IMR-90 (cell line): ENCODE results near the gene FGF4. TPM values are rescaled to one million over a fixed set of nuclear protein-coding genes. Genes with fewer than 3 reads are reported as not detected.

ENCODE experiments used
- ATAC-seq: fragments of 200-7000 bp; cut with Tn5 transposase; 2 replicates; pipeline ENCODE4 v1.9.1; 2020; ENCODE audit warnings: low read depth, mild to moderate bottlenecking, moderate library complexity
- BruUV-seq: library from RNA; stranded (reverse); fragments of 400-500 nt; replicated peaks from 2 replicates; lab custom pipeline; 2021; lab: Mats Ljungman, UMichigan
- CTCF ChIA-PET: fragments of 300-600 bp; formaldehyde crosslinking; extraction: SDS; loops from one replicate; lab custom pipeline; 2021; ENCODE audit warnings: antibody characterized with exemption; lab: Yijun Ruan, JAX
- POLR2A ChIA-PET: fragments of 300-600 bp; sonication (Branson Sonifier 250); formaldehyde crosslinking; loops from one replicate; lab custom pipeline; 2022; ENCODE audit warnings: antibody characterized with exemption; ENCODE audit not compliant: unreplicated experiment; lab: Charles Lee
- DNase-seq: peaks from one replicate; pipeline ENCODE4 v3.0.0; 2013
- H2AFZ ChIP-seq: replicated peaks from 2 replicates; pipeline ENCODE3; 2013; ENCODE audit warnings: low read length, mild to moderate bottlenecking; ENCODE audit not compliant: poor library complexity
- H2AK5ac ChIP-seq: 2 replicates; pipeline ENCODE4 v1.6.1; 2013; ENCODE audit warnings: low read depth, low read length, inconsistent platforms
- H2AK9ac ChIP-seq: replicated peaks from 2 replicates; pipeline ENCODE3; 2013; ENCODE audit warnings: mild to moderate bottlenecking, low read depth, low read length, moderate library complexity; ENCODE audit not compliant: poor library complexity
- H2BK120ac ChIP-seq: 2 replicates; pipeline ENCODE4 v1.6.1; 2013; ENCODE audit warnings: low read depth, low read length, inconsistent platforms
- H2BK15ac ChIP-seq: 3 replicates; pipeline ENCODE4 v1.6.1; 2013; ENCODE audit warnings: low read depth, low read length, inconsistent platforms
- H2BK20ac ChIP-seq: 2 replicates; pipeline ENCODE4 v1.6.1; 2013; ENCODE audit warnings: low read depth, mild to moderate bottlenecking, inconsistent platforms, low read length, moderate library complexity
- H2BK5ac ChIP-seq: 2 replicates; pipeline ENCODE4 v1.6.1; 2013; ENCODE audit warnings: mild to moderate bottlenecking, low read depth, low read length, inconsistent platforms; ENCODE audit not compliant: poor library complexity, severe bottlenecking
- H3K14ac ChIP-seq: replicated peaks from 2 replicates; pipeline ENCODE4 v1.6.1; 2013; ENCODE audit warnings: low read depth, low read length, inconsistent platforms
- H3K18ac ChIP-seq: 2 replicates; pipeline ENCODE4 v1.6.1; 2013; ENCODE audit warnings: low read depth, low read length, control low read depth
- H3K23ac ChIP-seq: 2 replicates; pipeline ENCODE4 v1.6.1; 2013; ENCODE audit warnings: low read depth, low read length, inconsistent platforms
- H3K27ac ChIP-seq: 2 replicates; pipeline ENCODE4 v1.5.1; 2013; ENCODE audit warnings: mild to moderate bottlenecking, control low read depth, low read length; ENCODE audit not compliant: insufficient read depth
- H3K27me3 ChIP-seq: 2 replicates; pipeline ENCODE4 v1.6.1; 2013; ENCODE audit warnings: low read length; ENCODE audit not compliant: control insufficient read depth, insufficient read depth
- H3K36me3 ChIP-seq: 2 replicates; pipeline ENCODE4 v1.6.1; 2013; ENCODE audit warnings: low read length, mixed read lengths; ENCODE audit not compliant: control insufficient read depth, insufficient read depth
- H3K4ac ChIP-seq: 2 replicates; pipeline ENCODE4 v1.6.1; 2013; ENCODE audit warnings: low read depth, low read length, inconsistent platforms
- H3K4me1 ChIP-seq: 2 replicates; pipeline ENCODE4 v1.6.1; 2013; ENCODE audit warnings: low read length, mixed read lengths; ENCODE audit not compliant: control insufficient read depth, insufficient read depth
- H3K4me2 ChIP-seq: 2 replicates; pipeline ENCODE4 v1.6.1; 2013; ENCODE audit warnings: low read depth, mild to moderate bottlenecking, control low read depth, low read length, moderate library complexity
- H3K4me3 ChIP-seq: 2 replicates; pipeline ENCODE4 v1.5.1; 2013; ENCODE audit warnings: low read depth, mild to moderate bottlenecking, control low read depth, low read length, moderate library complexity; ENCODE audit not compliant: insufficient read depth
- H3K56ac ChIP-seq: 2 replicates; pipeline ENCODE4 v1.6.1; 2013; ENCODE audit warnings: low read length, inconsistent platforms; ENCODE audit not compliant: insufficient read depth; ENCODE audit errors: extremely low read depth
- H3K79me1 ChIP-seq, 2 experiments: 2 replicates each; pipeline ENCODE4 v1.6.1; 2013; ENCODE audit warnings: low read length in 2 of 2, inconsistent platforms in 1 of 2, low read depth in 1 of 2
- H3K9ac ChIP-seq: 2 replicates; pipeline ENCODE4 v1.6.1; 2013; ENCODE audit warnings: low read depth, low read length, control low read depth
- H3K9me1 ChIP-seq: 2 replicates; pipeline ENCODE4 v1.6.1; 2013; ENCODE audit warnings: low read length, inconsistent platforms; ENCODE audit not compliant: insufficient read depth
- H3K9me3 ChIP-seq: 2 replicates; pipeline ENCODE4 v1.6.1; 2013; ENCODE audit warnings: low read length; ENCODE audit not compliant: control insufficient read depth, insufficient read depth
- H4K20me1 ChIP-seq: 2 replicates; pipeline ENCODE4 v1.6.1; 2013; ENCODE audit warnings: low read length, inconsistent platforms; ENCODE audit not compliant: insufficient read depth
- H4K5ac ChIP-seq: 2 replicates; pipeline ENCODE4 v1.6.1; 2013; ENCODE audit warnings: mild to moderate bottlenecking, low read depth, low read length, control low read depth
- H4K8ac ChIP-seq, 2 experiments: 2 replicates each; pipeline ENCODE4 v1.6.1; 2013; ENCODE audit warnings: low read depth in 2 of 2, low read length in 2 of 2, control low read depth in 1 of 2, inconsistent platforms in 1 of 2
- H4K91ac ChIP-seq: 2 replicates; pipeline ENCODE4 v1.6.1; 2013; ENCODE audit warnings: low read depth, low read length, inconsistent platforms; ENCODE audit not compliant: insufficient read depth
- BHLHE40 ChIP-seq: fragments of 150-350 bp; IDR thresholded peaks from 2 replicates; pipeline ENCODE4 v1.6.1; 2016; ENCODE audit warnings: mild to moderate bottlenecking, low read depth, low read length
- CEBPB ChIP-seq: IDR thresholded peaks from 2 replicates; pipeline ENCODE4 v1.6.1; 2012; ENCODE audit warnings: low read depth, low read length, improper control_type of control experiment
- CHD1 ChIP-seq: IDR thresholded peaks from 2 replicates; pipeline ENCODE4 v1.6.1; 2012; ENCODE audit warnings: low read depth, low read length, improper control_type of control experiment
- MAFK ChIP-seq: IDR thresholded peaks from 2 replicates; pipeline ENCODE4 v1.6.1; 2012; ENCODE audit warnings: low read depth, low read length, improper control_type of control experiment
- MAZ ChIP-seq: IDR thresholded peaks from 2 replicates; pipeline ENCODE4 v1.6.1; 2012; ENCODE audit warnings: low read depth, mild to moderate bottlenecking, low read length, improper control_type of control experiment, moderate library complexity, borderline replicate concordance
- MXI1 ChIP-seq: IDR thresholded peaks from 2 replicates; pipeline ENCODE4 v1.6.1; 2012; ENCODE audit warnings: low read depth, mild to moderate bottlenecking, low read length, moderate library complexity, borderline replicate concordance
- NFE2L2 ChIP-seq: fragments of 150-350 bp; IDR thresholded peaks from 2 replicates; pipeline ENCODE4 v1.6.1; 2016; ENCODE audit warnings: low read depth, mild to moderate bottlenecking, low read length
- POLR2A ChIP-seq: IDR thresholded peaks from 2 replicates; pipeline ENCODE4 v1.6.1; 2012; ENCODE audit warnings: mild to moderate bottlenecking, low read depth, low read length
- RAD21 ChIP-seq: IDR thresholded peaks from 2 replicates; pipeline ENCODE4 v1.6.1; 2012; ENCODE audit warnings: low read length, improper control_type of control experiment
- RCOR1 ChIP-seq: IDR thresholded peaks from 2 replicates; pipeline ENCODE4 v1.6.1; 2012; ENCODE audit warnings: mild to moderate bottlenecking, low read length, improper control_type of control experiment; ENCODE audit not compliant: insufficient replicate concordance
- RFX5 ChIP-seq: IDR thresholded peaks from 2 replicates; pipeline ENCODE4 v1.8.0; 2012; ENCODE audit warnings: low read depth, mild to moderate bottlenecking, low read length, moderate library complexity
- SMC3 ChIP-seq: fragments of 150-350 bp; IDR thresholded peaks from 2 replicates; pipeline ENCODE4 v1.6.1; 2016; ENCODE audit warnings: low read depth, mild to moderate bottlenecking, antibody characterized with exemption, low read length, moderate library complexity
- WGBS, 2 experiments: methylation state at CpG; one replicate each; pipeline versions ENCODE4 v1.1.5 to v1.1.7; 2013; ENCODE audit warnings: missing lambda C conversion rate in 2 of 2; ENCODE audit not compliant: insufficient read length in 1 of 2; ENCODE audit errors: extremely low coverage in 2 of 2; 5-methylcytosine and 5-hydroxymethylcytosine counted together
- dilution Hi-C: fragments of 300-500 bp; cut with HindIII; formaldehyde crosslinking; loops from one replicate; pipeline ENCODE4 v1.14.3; 2018; ENCODE audit warnings: low sequenced_read_pairs; ENCODE audit not compliant: unreplicated experiment
- in situ Hi-C: fragments of 300-500 bp; cut with MboI; formaldehyde crosslinking; loops from 3 replicates; pipeline ENCODE4 v1.14.3; 2019; ENCODE audit warnings: low sequenced_read_pairs, inconsistent platforms, mixed read lengths
- intact Hi-C: fragments of 100-400 bp; cut with micrococcal nuclease; formaldehyde crosslinking; loops from 2 replicates; pipeline ENCODE4 v1.10.0; 2022
- polyA plus RNA-seq, 3 experiments: library from polyadenylated mRNA; depleted of rRNA; stranded (reverse); fragments of >200 nt; gene quantifications; 2 replicates each; pipeline ENCODE4 v1.2.3, GENCODE V29; 2012; ENCODE audit warnings: low replicate concordance in 1 of 3
- total RNA-seq: library from RNA; depleted of rRNA; stranded (reverse); fragments of >200 nt; gene quantifications from 2 replicates; pipeline ENCODE4 v1.2.3, GENCODE V29; 2012
- TF ChIP-seq, protein P1 (sequence below): conservative IDR thresholded peaks from 2 replicates; pipeline ENCODE4 v1.5.1; 2012; ENCODE audit warnings: mild to moderate bottlenecking, low read depth, low read length, improper control_type of control experiment
- TF ChIP-seq, protein P2 (sequence below): fragments of 150-350 bp; IDR thresholded peaks from 2 replicates; pipeline ENCODE4 v1.6.1; 2017; ENCODE audit warnings: mild to moderate bottlenecking, antibody characterized with exemption, low read length, low read depth
- TF ChIP-seq, protein P3 (sequence below): fragments of 150-350 bp; IDR thresholded peaks from 2 replicates; pipeline ENCODE4 v1.6.1; 2016; ENCODE audit warnings: low read depth, mild to moderate bottlenecking, low read length, moderate library complexity, borderline replicate concordance

The FGF4 gene
- total and polyA plus RNA-seq, 2 of the 4 experiments (the other 2 are of a cell fraction): not detected

DNA sequence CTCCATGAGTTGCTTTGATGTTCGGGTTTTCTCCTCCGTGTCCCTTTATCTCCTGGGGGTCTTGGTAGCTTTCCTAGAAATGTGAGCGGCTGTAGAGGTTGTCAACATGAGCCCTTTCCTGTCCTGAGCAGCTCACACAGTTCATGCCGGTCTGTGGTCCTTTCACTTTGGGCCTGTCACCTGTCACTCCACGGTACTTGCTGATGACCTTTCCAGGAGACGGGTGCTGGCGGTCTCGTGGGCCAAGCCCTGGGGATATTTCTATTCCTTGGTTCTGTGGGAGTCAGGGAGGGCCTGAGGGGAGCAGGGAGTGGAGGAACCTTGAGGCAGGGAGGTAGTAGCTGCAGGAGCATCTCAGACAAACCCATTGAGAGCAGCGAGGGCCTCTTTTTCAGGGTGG, 20.9 kb upstream of the FGF4 start:
- H3K27me3 ChIP-seq: peaks cover 23% of the 10 kb centered on the region
- no peak overlapping the region for H2BK20ac ChIP-seq
- no peak overlapping the region for H3K23ac ChIP-seq
- dilution Hi-C loops (no loop called here), in situ Hi-C loops (no loop called here), intact Hi-C loops (no loop called here)
- no peak overlapping the region for H4K5ac ChIP-seq
- CTCF ChIA-PET: interaction anchor here (0.6 kb wide), 1 partner anchor 76 kb away, joined by 4 read pairs; no protein-coding TSS in a partner anchor
- BruUV-seq: no TSS peak
- H2AFZ ChIP-seq: no peak overlapping the region
- WGBS, 2 experiments: 69% methylated on average over 2 of the region's 9 CpGs; no CpG with 5 or more reads in 1 of the 2 experiments
- no peak overlapping the region for H2BK5ac ChIP-seq
- no peaks in the 10 kb centered on the region for H3K79me1 ChIP-seq
- H2BK120ac ChIP-seq: no peak overlapping the region
- DNase-seq (no peak), ATAC-seq (no peak)
- H3K36me3 ChIP-seq: no peaks in the 10 kb centered on the region
- no peak overlapping the region for H4K91ac ChIP-seq
- no peak overlapping the region for H3K18ac ChIP-seq
- H3K9me1 ChIP-seq: no peaks in the 10 kb centered on the region
- POLR2A ChIA-PET: no interaction called here
- no peak overlapping the region for H4K8ac ChIP-seq
- H3K14ac ChIP-seq: no peak overlapping the region
- peaks cover 3% of the 10 kb centered on the region; the same call in 1 of the 2 replicates for H3K9me3 ChIP-seq
- no peak overlapping the region for H2AK9ac ChIP-seq
- H3K4ac ChIP-seq: no peak overlapping the region
- H2BK15ac ChIP-seq: no peak overlapping the region
- peaks cover under 1% of the 10 kb centered on the region; the same call in 1 of the 2 replicates for H3K4me1 ChIP-seq
- no peak overlapping the region for H2AK5ac ChIP-seq
- no peak overlapping the region for H3K56ac ChIP-seq
- H4K20me1 ChIP-seq: no peaks in the 10 kb centered on the region
- no peak overlapping the region for H3K27ac ChIP-seq
- H3K4me3 ChIP-seq: no peak overlapping the region
- TF ChIP-seq MXI1 (no peak), POLR2A (no peak), NFE2L2 (no peak), MAZ (no peak), BHLHE40 (no peak), RFX5 (no peak), MAFK (no peak), RAD21 (no peak), RCOR1 (no peak), SMC3 (no peak), CHD1 (no peak), CEBPB (no peak)
- TF ChIP-seq, protein P1, sequence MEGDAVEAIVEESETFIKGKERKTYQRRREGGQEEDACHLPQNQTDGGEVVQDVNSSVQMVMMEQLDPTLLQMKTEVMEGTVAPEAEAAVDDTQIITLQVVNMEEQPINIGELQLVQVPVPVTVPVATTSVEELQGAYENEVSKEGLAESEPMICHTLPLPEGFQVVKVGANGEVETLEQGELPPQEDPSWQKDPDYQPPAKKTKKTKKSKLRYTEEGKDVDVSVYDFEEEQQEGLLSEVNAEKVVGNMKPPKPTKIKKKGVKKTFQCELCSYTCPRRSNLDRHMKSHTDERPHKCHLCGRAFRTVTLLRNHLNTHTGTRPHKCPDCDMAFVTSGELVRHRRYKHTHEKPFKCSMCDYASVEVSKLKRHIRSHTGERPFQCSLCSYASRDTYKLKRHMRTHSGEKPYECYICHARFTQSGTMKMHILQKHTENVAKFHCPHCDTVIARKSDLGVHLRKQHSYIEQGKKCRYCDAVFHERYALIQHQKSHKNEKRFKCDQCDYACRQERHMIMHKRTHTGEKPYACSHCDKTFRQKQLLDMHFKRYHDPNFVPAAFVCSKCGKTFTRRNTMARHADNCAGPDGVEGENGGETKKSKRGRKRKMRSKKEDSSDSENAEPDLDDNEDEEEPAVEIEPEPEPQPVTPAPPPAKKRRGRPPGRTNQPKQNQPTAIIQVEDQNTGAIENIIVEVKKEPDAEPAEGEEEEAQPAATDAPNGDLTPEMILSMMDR: no peak
- TF ChIP-seq, protein P2, sequence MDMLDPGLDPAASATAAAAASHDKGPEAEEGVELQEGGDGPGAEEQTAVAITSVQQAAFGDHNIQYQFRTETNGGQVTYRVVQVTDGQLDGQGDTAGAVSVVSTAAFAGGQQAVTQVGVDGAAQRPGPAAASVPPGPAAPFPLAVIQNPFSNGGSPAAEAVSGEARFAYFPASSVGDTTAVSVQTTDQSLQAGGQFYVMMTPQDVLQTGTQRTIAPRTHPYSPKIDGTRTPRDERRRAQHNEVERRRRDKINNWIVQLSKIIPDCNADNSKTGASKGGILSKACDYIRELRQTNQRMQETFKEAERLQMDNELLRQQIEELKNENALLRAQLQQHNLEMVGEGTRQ: no peak
- TF ChIP-seq, protein P3, sequence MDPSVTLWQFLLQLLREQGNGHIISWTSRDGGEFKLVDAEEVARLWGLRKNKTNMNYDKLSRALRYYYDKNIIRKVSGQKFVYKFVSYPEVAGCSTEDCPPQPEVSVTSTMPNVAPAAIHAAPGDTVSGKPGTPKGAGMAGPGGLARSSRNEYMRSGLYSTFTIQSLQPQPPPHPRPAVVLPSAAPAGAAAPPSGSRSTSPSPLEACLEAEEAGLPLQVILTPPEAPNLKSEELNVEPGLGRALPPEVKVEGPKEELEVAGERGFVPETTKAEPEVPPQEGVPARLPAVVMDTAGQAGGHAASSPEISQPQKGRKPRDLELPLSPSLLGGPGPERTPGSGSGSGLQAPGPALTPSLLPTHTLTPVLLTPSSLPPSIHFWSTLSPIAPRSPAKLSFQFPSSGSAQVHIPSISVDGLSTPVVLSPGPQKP: no peak
- no peak overlapping the region for H3K9ac ChIP-seq
- H3K4me2 ChIP-seq: no peak overlapping the region
